Calu3 (cell line): Measurements from ENCODE around the gene DSCAML1. TPM values are rescaled to one million over a fixed set of nuclear protein-coding genes. Genes with fewer than 3 reads are reported as not detected.
A peak's percentile ranks its signal among the peaks of the same experiment; 100 is the strongest.

Source experiments
- BruUV-seq: library from RNA; stranded (reverse); fragments of 400-500 nt; replicated peaks from 2 replicates; lab custom pipeline; 2021; lab: Mats Ljungman, UMichigan
- CTCF ChIA-PET: fragments of 300-600 bp; sonication (Branson Sonifier 250); formaldehyde crosslinking; loops from one replicate; lab custom pipeline; 2022; ENCODE audit warnings: antibody characterized with exemption; lab: Charles Lee
- DNase-seq: peaks from one replicate; pipeline ENCODE4 v3.0.0; 2022
- H3K27ac Mint-ChIP-seq: one replicate; pipeline ENCODE4 v1.8.0; 2022; ENCODE audit warnings: mixed read lengths; ENCODE audit not compliant: unreplicated experiment
- H3K27me3 Mint-ChIP-seq: one replicate; pipeline ENCODE4 v1.8.0; 2022; ENCODE audit warnings: mixed read lengths; ENCODE audit not compliant: unreplicated experiment
- H3K36me3 Mint-ChIP-seq: one replicate; pipeline ENCODE4 v1.8.0; 2022; ENCODE audit warnings: mild to moderate bottlenecking, moderate library complexity, mixed read lengths; ENCODE audit not compliant: insufficient read depth, unreplicated experiment
- H3K4me1 Mint-ChIP-seq: one replicate; pipeline ENCODE4 v1.8.0; 2022; ENCODE audit warnings: mild to moderate bottlenecking, low read depth, mixed read lengths; ENCODE audit not compliant: unreplicated experiment
- H3K4me3 Mint-ChIP-seq: one replicate; pipeline ENCODE4 v1.8.0; 2022; ENCODE audit warnings: mild to moderate bottlenecking, low read depth, moderate library complexity, mixed read lengths; ENCODE audit not compliant: unreplicated experiment
- H3K9me3 Mint-ChIP-seq: one replicate; pipeline ENCODE4 v1.8.0; 2022; ENCODE audit warnings: low read depth, mixed read lengths; ENCODE audit not compliant: unreplicated experiment
- intact Hi-C: fragments of 100-400 bp; cut with micrococcal nuclease; formaldehyde crosslinking; loops from one replicate; pipeline ENCODE4 v1.10.0; 2022; ENCODE audit not compliant: unreplicated experiment
- total RNA-seq: library from RNA; stranded (reverse); gene quantifications from 2 replicates; pipeline ENCODE4 v1.2.3, GENCODE V29; 2022
- TF ChIP-seq, protein P1 (sequence below): fragments of 200-600 bp; IDR thresholded peaks from one replicate; pipeline ENCODE4 v1.8.0; 2022; ENCODE audit warnings: antibody characterized with exemption; ENCODE audit not compliant: unreplicated experiment

The DSCAML1 gene
- total RNA-seq, 1 experiment from 2014 or later: 0.07 TPM

DNA sequence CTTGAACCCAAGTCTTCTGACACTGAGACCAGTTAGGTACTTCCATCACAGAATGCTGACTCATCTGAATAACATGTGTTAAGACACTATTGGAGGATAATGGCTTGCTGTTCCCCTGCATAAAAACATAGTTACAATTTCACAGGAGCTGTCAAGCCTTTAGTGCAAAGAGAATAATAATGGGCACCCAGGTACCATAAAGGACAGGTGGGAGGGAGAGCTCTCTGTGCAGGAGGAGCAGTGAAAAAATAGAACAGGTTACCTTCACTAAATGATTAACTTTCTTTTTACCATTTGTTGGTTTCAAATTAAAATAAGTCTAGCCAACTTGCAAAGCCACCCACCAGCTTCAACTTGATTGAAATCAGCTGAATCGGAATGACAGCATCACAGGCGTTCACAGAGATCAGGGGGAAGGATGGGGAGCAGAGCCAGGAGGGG is 173.2 kb downstream of the DSCAML1 start:
- no TSS peak for BruUV-seq

GRCh38 chr11:117621226-117621625 is 175.8 kb downstream of the DSCAML1 start:
- no TSS peak for BruUV-seq
- Mint-ChIP-seq H3K4me3 (no peak overlapping the region), H3K9me3 (no peaks in the 10 kb centered on the region), H3K27ac (no peak overlapping the region), H3K36me3 (no peaks in the 10 kb centered on the region), H3K4me1 (no peaks in the 10 kb centered on the region), H3K27me3 (peaks cover 64% of the 10 kb centered on the region)
- intact Hi-C loops: no loop called here
- TF ChIP-seq, protein P1, sequence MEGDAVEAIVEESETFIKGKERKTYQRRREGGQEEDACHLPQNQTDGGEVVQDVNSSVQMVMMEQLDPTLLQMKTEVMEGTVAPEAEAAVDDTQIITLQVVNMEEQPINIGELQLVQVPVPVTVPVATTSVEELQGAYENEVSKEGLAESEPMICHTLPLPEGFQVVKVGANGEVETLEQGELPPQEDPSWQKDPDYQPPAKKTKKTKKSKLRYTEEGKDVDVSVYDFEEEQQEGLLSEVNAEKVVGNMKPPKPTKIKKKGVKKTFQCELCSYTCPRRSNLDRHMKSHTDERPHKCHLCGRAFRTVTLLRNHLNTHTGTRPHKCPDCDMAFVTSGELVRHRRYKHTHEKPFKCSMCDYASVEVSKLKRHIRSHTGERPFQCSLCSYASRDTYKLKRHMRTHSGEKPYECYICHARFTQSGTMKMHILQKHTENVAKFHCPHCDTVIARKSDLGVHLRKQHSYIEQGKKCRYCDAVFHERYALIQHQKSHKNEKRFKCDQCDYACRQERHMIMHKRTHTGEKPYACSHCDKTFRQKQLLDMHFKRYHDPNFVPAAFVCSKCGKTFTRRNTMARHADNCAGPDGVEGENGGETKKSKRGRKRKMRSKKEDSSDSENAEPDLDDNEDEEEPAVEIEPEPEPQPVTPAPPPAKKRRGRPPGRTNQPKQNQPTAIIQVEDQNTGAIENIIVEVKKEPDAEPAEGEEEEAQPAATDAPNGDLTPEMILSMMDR: peak; percentile 18
- CTCF ChIA-PET: interaction anchor here (1.4 kb wide), 1 partner anchor 195 kb away, joined by 4 read pairs; no protein-coding TSS in a partner anchor
- peak; percentile 6 for DNase-seq

More for the DNA sequence above, 173.2 kb downstream of the DSCAML1 start:
- H3K36me3 Mint-ChIP-seq: no peaks in the 10 kb centered on the region
- TF ChIP-seq, protein P1: no peak
- no peaks in the 10 kb centered on the region for H3K4me1 Mint-ChIP-seq
- no peak for DNase-seq
- intact Hi-C loops: no loop called here
- H3K27ac Mint-ChIP-seq: no peak overlapping the region
- no peak overlapping the region for H3K4me3 Mint-ChIP-seq
- H3K27me3 Mint-ChIP-seq: peaks cover 61% of the 10 kb centered on the region
- no peaks in the 10 kb centered on the region for H3K9me3 Mint-ChIP-seq
- CTCF ChIA-PET: interaction anchor here (0.5 kb wide), 1 partner anchor 416 kb away, joined by 4 read pairs; no protein-coding TSS in a partner anchor

DNA sequence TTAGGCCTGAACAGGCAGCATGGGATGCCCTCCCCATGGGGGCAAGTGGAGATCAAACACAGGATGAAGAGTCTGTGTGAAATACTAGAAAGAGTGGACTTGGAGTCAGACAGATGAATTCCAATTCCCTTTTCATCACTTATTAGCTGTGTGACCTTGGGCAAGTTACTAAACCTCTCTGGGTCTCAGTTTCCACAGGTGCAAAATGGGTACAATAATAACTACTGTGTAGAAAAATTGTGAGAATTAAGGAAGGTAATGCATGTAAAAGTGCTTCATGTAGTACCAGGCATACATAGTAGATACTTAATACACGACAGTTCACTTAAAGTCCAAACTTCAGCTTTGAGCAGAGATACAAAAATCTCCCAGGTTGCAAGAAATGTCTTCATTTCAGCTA is 176.4 kb downstream of the DSCAML1 start:
- DNase-seq: no peak
- intact Hi-C loops: no loop called here
- H3K36me3 Mint-ChIP-seq: no peaks in the 10 kb centered on the region
- CTCF ChIA-PET: interaction anchor here (1.4 kb wide), 1 partner anchor 194 kb away, joined by 4 read pairs; no protein-coding TSS in a partner anchor
- no peaks in the 10 kb centered on the region for H3K4me1 Mint-ChIP-seq
- no TSS peak for BruUV-seq
- H3K9me3 Mint-ChIP-seq: no peaks in the 10 kb centered on the region
- H3K4me3 Mint-ChIP-seq: no peak overlapping the region
- TF ChIP-seq, protein P1: no peak
- H3K27me3 Mint-ChIP-seq: peaks cover 70% of the 10 kb centered on the region
- no peak overlapping the region for H3K27ac Mint-ChIP-seq

DNA sequence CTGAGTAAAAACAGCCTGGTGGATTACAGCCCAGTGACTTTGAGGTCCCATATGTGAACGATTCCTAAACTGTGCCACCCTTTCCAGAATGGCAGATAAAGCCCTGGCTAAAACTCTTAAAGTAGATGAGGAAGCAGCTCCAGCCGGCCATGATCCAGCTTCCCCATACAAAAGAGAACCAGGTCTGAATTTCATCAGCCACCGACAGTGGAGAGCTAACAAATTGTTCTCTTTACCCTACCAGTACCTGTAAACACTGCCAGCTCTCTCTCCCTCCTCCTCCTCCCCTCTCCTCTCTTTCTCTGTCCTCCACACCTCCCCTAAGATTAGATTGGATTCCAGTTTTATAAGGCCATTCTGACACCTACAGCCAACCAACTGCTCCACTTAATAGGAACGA is 176.9 kb downstream of the DSCAML1 start:
- peaks cover 72% of the 10 kb centered on the region for H3K27me3 Mint-ChIP-seq
- intact Hi-C loops: no loop called here
- CTCF ChIA-PET: no interaction called here
- no peaks in the 10 kb centered on the region for H3K4me1 Mint-ChIP-seq
- H3K27ac Mint-ChIP-seq: no peak overlapping the region
- no TSS peak for BruUV-seq
- H3K9me3 Mint-ChIP-seq: no peaks in the 10 kb centered on the region
- H3K4me3 Mint-ChIP-seq: no peak overlapping the region
- H3K36me3 Mint-ChIP-seq: no peaks in the 10 kb centered on the region
- TF ChIP-seq, protein P1: no peak
- no peak for DNase-seq
